Calu3 (cell line): Measurements from ENCODE around the gene FXYD3. TPM values are rescaled to one million over a fixed set of nuclear protein-coding genes. Genes with fewer than 3 reads are reported as not detected.
A peak's percentile ranks its signal among the peaks of the same experiment; 100 is the strongest.

Experiments used
- BruUV-seq: library from RNA; stranded (reverse); fragments of 400-500 nt; replicated peaks from 2 replicates; lab custom pipeline; 2021; lab: Mats Ljungman, UMichigan
- CTCF ChIA-PET: fragments of 300-600 bp; sonication (Branson Sonifier 250); formaldehyde crosslinking; loops from one replicate; lab custom pipeline; 2022; ENCODE audit warnings: antibody characterized with exemption; lab: Charles Lee
- DNase-seq: peaks from one replicate; pipeline ENCODE4 v3.0.0; 2022
- H3K27ac Mint-ChIP-seq: one replicate; pipeline ENCODE4 v1.8.0; 2022; ENCODE audit warnings: mixed read lengths; ENCODE audit not compliant: unreplicated experiment
- H3K27me3 Mint-ChIP-seq: one replicate; pipeline ENCODE4 v1.8.0; 2022; ENCODE audit warnings: mixed read lengths; ENCODE audit not compliant: unreplicated experiment
- H3K36me3 Mint-ChIP-seq: one replicate; pipeline ENCODE4 v1.8.0; 2022; ENCODE audit warnings: mild to moderate bottlenecking, moderate library complexity, mixed read lengths; ENCODE audit not compliant: insufficient read depth, unreplicated experiment
- H3K4me1 Mint-ChIP-seq: one replicate; pipeline ENCODE4 v1.8.0; 2022; ENCODE audit warnings: mild to moderate bottlenecking, low read depth, mixed read lengths; ENCODE audit not compliant: unreplicated experiment
- H3K4me3 Mint-ChIP-seq: one replicate; pipeline ENCODE4 v1.8.0; 2022; ENCODE audit warnings: mild to moderate bottlenecking, low read depth, moderate library complexity, mixed read lengths; ENCODE audit not compliant: unreplicated experiment
- H3K9me3 Mint-ChIP-seq: one replicate; pipeline ENCODE4 v1.8.0; 2022; ENCODE audit warnings: low read depth, mixed read lengths; ENCODE audit not compliant: unreplicated experiment
- intact Hi-C: fragments of 100-400 bp; cut with micrococcal nuclease; formaldehyde crosslinking; loops from one replicate; pipeline ENCODE4 v1.10.0; 2022; ENCODE audit not compliant: unreplicated experiment
- total RNA-seq: library from RNA; stranded (reverse); gene quantifications from 2 replicates; pipeline ENCODE4 v1.2.3, GENCODE V29; 2022
- TF ChIP-seq, protein P1 (sequence below): fragments of 200-600 bp; IDR thresholded peaks from one replicate; pipeline ENCODE4 v1.8.0; 2022; ENCODE audit warnings: antibody characterized with exemption; ENCODE audit not compliant: unreplicated experiment

FXYD3 gene
- total RNA-seq, 1 experiment from 2014 or later: 183 TPM

GRCh38 chr19:35161434-35161743 lies 45.8 kb downstream of the FXYD3 start:
- peaks cover 7% of the 10 kb centered on the region for H3K9me3 Mint-ChIP-seq
- CTCF ChIA-PET: interaction anchor here (0.5 kb wide), 1 partner anchor 157 kb away, joined by 4 read pairs; no protein-coding TSS in a partner anchor
- intact Hi-C loops: loop anchor here (5.0 kb wide), 1 partner anchor 56 kb away; no protein-coding TSS in a partner anchor
- BruUV-seq: no TSS peak
- H3K4me1 Mint-ChIP-seq: peaks cover 74% of the 10 kb centered on the region
- peaks cover 99% of the 10 kb centered on the region for H3K36me3 Mint-ChIP-seq
- TF ChIP-seq, protein P1, sequence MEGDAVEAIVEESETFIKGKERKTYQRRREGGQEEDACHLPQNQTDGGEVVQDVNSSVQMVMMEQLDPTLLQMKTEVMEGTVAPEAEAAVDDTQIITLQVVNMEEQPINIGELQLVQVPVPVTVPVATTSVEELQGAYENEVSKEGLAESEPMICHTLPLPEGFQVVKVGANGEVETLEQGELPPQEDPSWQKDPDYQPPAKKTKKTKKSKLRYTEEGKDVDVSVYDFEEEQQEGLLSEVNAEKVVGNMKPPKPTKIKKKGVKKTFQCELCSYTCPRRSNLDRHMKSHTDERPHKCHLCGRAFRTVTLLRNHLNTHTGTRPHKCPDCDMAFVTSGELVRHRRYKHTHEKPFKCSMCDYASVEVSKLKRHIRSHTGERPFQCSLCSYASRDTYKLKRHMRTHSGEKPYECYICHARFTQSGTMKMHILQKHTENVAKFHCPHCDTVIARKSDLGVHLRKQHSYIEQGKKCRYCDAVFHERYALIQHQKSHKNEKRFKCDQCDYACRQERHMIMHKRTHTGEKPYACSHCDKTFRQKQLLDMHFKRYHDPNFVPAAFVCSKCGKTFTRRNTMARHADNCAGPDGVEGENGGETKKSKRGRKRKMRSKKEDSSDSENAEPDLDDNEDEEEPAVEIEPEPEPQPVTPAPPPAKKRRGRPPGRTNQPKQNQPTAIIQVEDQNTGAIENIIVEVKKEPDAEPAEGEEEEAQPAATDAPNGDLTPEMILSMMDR: no peak
- peak overlapping the region; percentile 53 for H3K27ac Mint-ChIP-seq
- no peaks in the 10 kb centered on the region for H3K27me3 Mint-ChIP-seq
- H3K4me3 Mint-ChIP-seq: no peak overlapping the region
- no peak for DNase-seq

- peak; percentile 88 for DNase-seq
- intact Hi-C loops: loop anchor here (5.0 kb wide), 1 partner anchor 55 kb away; no protein-coding TSS in a partner anchor
- peaks cover 99% of the 10 kb centered on the region for H3K36me3 Mint-ChIP-seq
- no TSS peak for BruUV-seq
- peaks cover 7% of the 10 kb centered on the region for H3K9me3 Mint-ChIP-seq
- H3K27ac Mint-ChIP-seq: peak overlapping the region; percentile 90
- H3K4me3 Mint-ChIP-seq: peak overlapping the region; percentile 62
- TF ChIP-seq, protein P1: no peak
- H3K4me1 Mint-ChIP-seq: peaks cover 78% of the 10 kb centered on the region
- no peaks in the 10 kb centered on the region for H3K27me3 Mint-ChIP-seq
- CTCF ChIA-PET: interaction anchor here (0.5 to 1.5 kb wide), 5 partner anchors 9 to 657 kb away, joined by 3 to 5 read pairs (median 3); no protein-coding TSS in a partner anchor
Observed at GRCh38 chr19:35162471-35163326, 47.1 kb downstream of the FXYD3 start.

- BruUV-seq: no TSS peak
- no peaks in the 10 kb centered on the region for H3K27me3 Mint-ChIP-seq
- intact Hi-C loops: loop anchor here (1.0 to 5.0 kb wide), 2 partner anchors 53 to 84 kb away; no protein-coding TSS in a partner anchor
- CTCF ChIA-PET: interaction anchor here (0.6 to 1.4 kb wide), 2 partner anchors 8 to 41 kb away, joined by 4 read pairs; no protein-coding TSS in a partner anchor
- peak; percentile 87 for DNase-seq
- H3K9me3 Mint-ChIP-seq: peaks cover 7% of the 10 kb centered on the region
- TF ChIP-seq, protein P1: no peak
- peak overlapping the region; percentile 31 for H3K4me3 Mint-ChIP-seq
- peaks cover 84% of the 10 kb centered on the region for H3K4me1 Mint-ChIP-seq
- H3K27ac Mint-ChIP-seq: peak overlapping the region; percentile 90
- peaks cover 99% of the 10 kb centered on the region for H3K36me3 Mint-ChIP-seq
Observed at GRCh38 chr19:35164418-35164817, 48.8 kb downstream of the FXYD3 start.

- H3K9me3 Mint-ChIP-seq: peaks cover 7% of the 10 kb centered on the region
- CTCF ChIA-PET: no interaction called here
- H3K4me3 Mint-ChIP-seq: peak overlapping the region; percentile 51
- no TSS peak for BruUV-seq
- H3K27me3 Mint-ChIP-seq: no peaks in the 10 kb centered on the region
- TF ChIP-seq, protein P1: no peak
- H3K36me3 Mint-ChIP-seq: peaks cover 100% of the 10 kb centered on the region
- peaks cover 94% of the 10 kb centered on the region for H3K4me1 Mint-ChIP-seq
- intact Hi-C loops: no loop called here
- H3K27ac Mint-ChIP-seq: peak overlapping the region; percentile 90
- DNase-seq: no peak
Observed at GRCh38 chr19:35165200-35166058, 49.8 kb downstream of the FXYD3 start.
